Mucosa of descending colon (tissue), 3 donors: Measurements from ENCODE around the gene SORCS2. TPM values are rescaled to one million over a fixed set of nuclear protein-coding genes. Genes with fewer than 3 reads are reported as not detected.

ENCODE experiments used
- ATAC-seq: fragments of 200-7000 bp; cut with Tn5 transposase; one replicate; pipeline ENCODE4 v1.9.1; 2020; ENCODE audit warnings: mild to moderate bottlenecking, moderate library complexity
- DNase-seq, 3 donors: peaks; one replicate each; pipeline ENCODE4 v3.0.0-alpha.2; 2020
- H3K36me3 ChIP-seq: fragments of 200-600 bp; one replicate; pipeline ENCODE4 v1.8.0; 2021; ENCODE audit warnings: low read depth, mild to moderate bottlenecking
- H3K4me1 ChIP-seq: fragments of 200-600 bp; one replicate; pipeline ENCODE4 v1.8.0; 2021; ENCODE audit warnings: low read depth, mild to moderate bottlenecking
- H3K4me3 ChIP-seq: fragments of 200-600 bp; one replicate; pipeline ENCODE4 v1.8.0; 2021; ENCODE audit warnings: mild to moderate bottlenecking
- H3K9me3 ChIP-seq: fragments of 200-600 bp; one replicate; pipeline ENCODE4 v1.8.0; 2021; ENCODE audit warnings: mild to moderate bottlenecking
- intact Hi-C, 2 donors: fragments of 100-400 bp; cut with DNase I in 1 of 2; cut with micrococcal nuclease in 1 of 2; formaldehyde crosslinking; loops; one replicate each; pipeline versions ENCODE4 v1.11.0 to v1.11.1; 2022; cut with DNase I, micrococcal nuclease
- total RNA-seq, 3 donors: library from RNA; stranded (reverse); fragmentation: NEBNext Ultra II Directional in 2 of 3; extraction: Animal tissue kit (Norgen Biotek cat#: 25700) in 2 of 3; gene quantifications; one replicate each; pipeline versions ENCODE4 v1.2.1 to v1.2.4, GENCODE V29; 2021 to 2023
- TF ChIP-seq, protein P1 (sequence below): fragments of 200-600 bp; IDR thresholded peaks from one replicate; pipeline ENCODE4 v1.8.0; 2022; ENCODE audit warnings: antibody characterized with exemption, mild to moderate bottlenecking
- donor health status: DM: no; HTN: no; CAD: no; lungs with moderate emphysema.
- donor health status: DM: no; HTN: no; CAD: no.
- donor health status: DM: no; HTN: yes; CAD: no.

The SORCS2 gene
- total RNA-seq, 3 donors from 2014 or later, result 0.20 to 3.1 (median 1.5) TPM

DNA sequence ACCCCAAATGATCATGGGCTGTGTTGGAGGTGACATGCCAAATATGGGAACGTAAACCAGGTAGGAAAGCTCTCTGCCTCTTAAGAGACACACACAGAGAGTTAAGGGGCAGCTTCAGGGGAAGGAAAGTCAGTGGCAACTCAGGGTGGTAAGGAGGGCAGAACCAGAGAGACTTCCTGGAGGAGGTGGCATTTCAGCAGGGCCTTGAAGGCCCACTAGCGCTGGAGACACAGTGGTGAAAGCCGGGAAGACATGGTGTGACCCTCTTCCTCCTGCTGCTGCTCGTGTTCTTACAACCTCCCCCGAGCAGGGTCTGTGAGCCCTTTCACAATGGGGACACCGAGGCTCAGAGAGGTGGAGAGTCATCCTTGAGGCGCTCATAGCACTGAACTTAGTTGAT is 68.2 kb downstream of the SORCS2 start:
- H3K36me3 ChIP-seq, result no peaks in the 10 kb centered on the region
- DNase-seq (no peak), ATAC-seq (no peak)
- TF ChIP-seq, protein P1, sequence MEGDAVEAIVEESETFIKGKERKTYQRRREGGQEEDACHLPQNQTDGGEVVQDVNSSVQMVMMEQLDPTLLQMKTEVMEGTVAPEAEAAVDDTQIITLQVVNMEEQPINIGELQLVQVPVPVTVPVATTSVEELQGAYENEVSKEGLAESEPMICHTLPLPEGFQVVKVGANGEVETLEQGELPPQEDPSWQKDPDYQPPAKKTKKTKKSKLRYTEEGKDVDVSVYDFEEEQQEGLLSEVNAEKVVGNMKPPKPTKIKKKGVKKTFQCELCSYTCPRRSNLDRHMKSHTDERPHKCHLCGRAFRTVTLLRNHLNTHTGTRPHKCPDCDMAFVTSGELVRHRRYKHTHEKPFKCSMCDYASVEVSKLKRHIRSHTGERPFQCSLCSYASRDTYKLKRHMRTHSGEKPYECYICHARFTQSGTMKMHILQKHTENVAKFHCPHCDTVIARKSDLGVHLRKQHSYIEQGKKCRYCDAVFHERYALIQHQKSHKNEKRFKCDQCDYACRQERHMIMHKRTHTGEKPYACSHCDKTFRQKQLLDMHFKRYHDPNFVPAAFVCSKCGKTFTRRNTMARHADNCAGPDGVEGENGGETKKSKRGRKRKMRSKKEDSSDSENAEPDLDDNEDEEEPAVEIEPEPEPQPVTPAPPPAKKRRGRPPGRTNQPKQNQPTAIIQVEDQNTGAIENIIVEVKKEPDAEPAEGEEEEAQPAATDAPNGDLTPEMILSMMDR, result no peak
- no peaks in the 10 kb centered on the region for H3K4me1 ChIP-seq
- no peak overlapping the region for H3K4me3 ChIP-seq
- intact Hi-C loops, result no loop called here
- no peaks in the 10 kb centered on the region for H3K9me3 ChIP-seq

GRCh38 chr4:7261087-7261486 is 68.7 kb downstream of the SORCS2 start:
- no peaks in the 10 kb centered on the region for H3K4me1 ChIP-seq
- H3K36me3 ChIP-seq, result no peaks in the 10 kb centered on the region
- no peaks in the 10 kb centered on the region for H3K9me3 ChIP-seq
- intact Hi-C loops, result no loop called here
- TF ChIP-seq, protein P1, result no peak
- ATAC-seq (no peak), DNase-seq (no peak)
- H3K4me3 ChIP-seq, result no peak overlapping the region

GRCh38 chr4:7261536-7261935 is 69.2 kb downstream of the SORCS2 start:
- TF ChIP-seq, protein P1, result no peak
- ATAC-seq (no peak), DNase-seq (no peak)
- Histone ChIP-seq H3K4me1 (no peaks in the 10 kb centered on the region), H3K9me3 (no peaks in the 10 kb centered on the region), H3K36me3 (no peaks in the 10 kb centered on the region), H3K4me3 (no peak overlapping the region)
- intact Hi-C loops, result no loop called here

DNA sequence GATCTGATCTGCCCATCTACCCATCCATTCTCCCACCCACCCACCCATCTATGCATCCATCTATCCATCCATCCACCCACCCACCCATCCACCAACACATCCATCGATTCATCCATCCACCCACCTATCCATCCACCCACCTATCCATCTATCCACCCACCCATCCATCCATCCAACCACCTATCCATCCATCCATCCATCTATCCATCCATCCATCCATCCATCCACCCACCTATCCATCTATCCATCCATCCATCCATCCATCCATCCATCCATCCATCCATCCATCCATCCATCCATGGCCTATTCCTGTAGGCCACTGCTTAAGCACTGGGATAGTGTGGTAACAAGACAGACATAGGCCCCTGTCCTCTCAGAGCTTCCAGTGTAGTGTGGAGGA is 69.8 kb downstream of the SORCS2 start:
- Histone ChIP-seq H3K4me3 (no peak overlapping the region), H3K36me3 (no peaks in the 10 kb centered on the region), H3K9me3 (no peaks in the 10 kb centered on the region), H3K4me1 (no peaks in the 10 kb centered on the region)
- ATAC-seq (no peak), DNase-seq (no peak)
- intact Hi-C loops, result no loop called here
- TF ChIP-seq, protein P1, result no peak

GRCh38 chr4:7263166-7263565 is 70.8 kb downstream of the SORCS2 start:
- TF ChIP-seq, protein P1, result no peak
- ATAC-seq (no peak), DNase-seq (no peak)
- no peak overlapping the region for H3K4me3 ChIP-seq
- intact Hi-C loops, result no loop called here
- no peaks in the 10 kb centered on the region for H3K4me1 ChIP-seq
- no peaks in the 10 kb centered on the region for H3K36me3 ChIP-seq
- H3K9me3 ChIP-seq, result no peaks in the 10 kb centered on the region

- Histone ChIP-seq H3K4me3 (no peak overlapping the region), H3K4me1 (no peaks in the 10 kb centered on the region), H3K9me3 (no peaks in the 10 kb centered on the region), H3K36me3 (no peaks in the 10 kb centered on the region)
- DNase-seq (no peak), ATAC-seq (no peak)
- intact Hi-C loops, result no loop called here
- TF ChIP-seq, protein P1, result no peak
Measured at GRCh38 chr4:7264694-7265093, 72.4 kb downstream of the SORCS2 start.
